HG02884 (cell line): ENCODE data around the gene SH2B3.
A peak's percentile ranks its signal among the peaks of the same experiment; 100 is the strongest.

Experiments
- ATAC-seq: cut with Tn5 transposase; IDR thresholded peaks from one replicate; pipeline ENCODE4 v1.9.1; 2021; ENCODE audit warnings: mild to moderate bottlenecking, moderate library complexity; ENCODE audit not compliant: unreplicated experiment

SH2B3 gene

GRCh38 chr12:111427417-111428074 is 21.8 kb downstream of the SH2B3 start:
- ATAC-seq = no peak

GRCh38 chr12:111428081-111428727 is 22.5 kb downstream of the SH2B3 start:
- no peak for ATAC-seq

GRCh38 chr12:111428728-111429175 is 23.0 kb downstream of the SH2B3 start:
- ATAC-seq = no peak

GRCh38 chr12:111429828-111430432 is 24.2 kb downstream of the SH2B3 start:
- ATAC-seq = no peak

- no peak for ATAC-seq
Observed at GRCh38 chr12:111430433-111431353, 25.0 kb downstream of the SH2B3 start.

- no peak for ATAC-seq
Observed at GRCh38 chr12:111431772-111432171, 26.0 kb downstream of the SH2B3 start.

GRCh38 chr12:111434049-111434448 is 28.3 kb downstream of the SH2B3 start:
- ATAC-seq = no peak

- ATAC-seq = peak; percentile 58
Observed at GRCh38 chr12:111434680-111435338, 29.1 kb downstream of the SH2B3 start.

GRCh38 chr12:111435661-111436201 is 30.0 kb downstream of the SH2B3 start:
- ATAC-seq = no peak

- no peak for ATAC-seq
Observed at GRCh38 chr12:111436266-111436665, 30.5 kb downstream of the SH2B3 start.

- ATAC-seq = no peak
Observed at GRCh38 chr12:111436811-111437210, 31.1 kb downstream of the SH2B3 start.

- no peak for ATAC-seq
Observed at GRCh38 chr12:111437816-111438454, 32.2 kb downstream of the SH2B3 start.

- no peak for ATAC-seq
Observed at GRCh38 chr12:111438481-111438880, 32.8 kb downstream of the SH2B3 start.

GRCh38 chr12:111439657-111440151 is 34.0 kb downstream of the SH2B3 start:
- ATAC-seq = no peak

- no peak for ATAC-seq
Observed at GRCh38 chr12:111440152-111440551, 34.4 kb downstream of the SH2B3 start.

- ATAC-seq = no peak
Observed at GRCh38 chr12:111440631-111441030, 34.9 kb downstream of the SH2B3 start.

GRCh38 chr12:111441107-111441928 is 35.6 kb downstream of the SH2B3 start:
- no peak for ATAC-seq

GRCh38 chr12:111442301-111443045 is 36.8 kb downstream of the SH2B3 start:
- ATAC-seq = no peak
